Uterus (tissue), 2 donors: ENCODE measurements around the gene NUTM1.

ENCODE experiments used
- POLR2A ChIP-seq, 2 donors: fragments of 450-650 bp; IDR thresholded peaks; one replicate each; pipeline ENCODE4 v1.6.1; 2016; ENCODE audit warnings: antibody characterized with exemption in 2 of 2, mild to moderate bottlenecking in 1 of 2, moderate library complexity in 1 of 2
- TF ChIP-seq, protein P1 (sequence below), 4 experiments: fragments of 200-600 bp in 2 of 4; fragments of 450-650 bp in 2 of 4; sonication (generic) in 2 of 4; IDR thresholded peaks; one replicate each; pipeline ENCODE4 v1.5.1; 2016 to 2019; ENCODE audit warnings: antibody characterized with exemption in 4 of 4, mild to moderate bottlenecking in 2 of 4, moderate library complexity in 1 of 4

DNA sequence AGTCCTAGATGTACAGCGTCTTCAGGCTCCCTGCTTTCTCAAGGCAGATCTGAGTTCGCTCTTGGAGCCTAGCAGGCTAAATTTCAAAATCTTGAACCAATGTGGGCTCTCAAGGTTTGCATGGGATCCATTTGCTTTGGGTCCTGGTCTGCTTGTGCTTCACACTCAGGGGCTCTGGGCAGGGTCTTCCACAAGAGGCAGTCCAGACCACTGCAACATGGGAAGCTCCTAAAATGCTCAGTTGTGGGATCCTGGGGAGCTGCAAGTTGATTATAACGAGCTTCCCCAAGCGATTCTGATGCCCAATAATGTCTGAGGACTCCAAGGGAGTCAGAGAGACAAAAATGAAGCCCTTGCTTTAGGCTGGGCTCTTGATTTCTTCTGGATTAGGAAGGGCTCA lies 6.7 kb downstream of the NUTM1 start:
- TF ChIP-seq, protein P1, sequence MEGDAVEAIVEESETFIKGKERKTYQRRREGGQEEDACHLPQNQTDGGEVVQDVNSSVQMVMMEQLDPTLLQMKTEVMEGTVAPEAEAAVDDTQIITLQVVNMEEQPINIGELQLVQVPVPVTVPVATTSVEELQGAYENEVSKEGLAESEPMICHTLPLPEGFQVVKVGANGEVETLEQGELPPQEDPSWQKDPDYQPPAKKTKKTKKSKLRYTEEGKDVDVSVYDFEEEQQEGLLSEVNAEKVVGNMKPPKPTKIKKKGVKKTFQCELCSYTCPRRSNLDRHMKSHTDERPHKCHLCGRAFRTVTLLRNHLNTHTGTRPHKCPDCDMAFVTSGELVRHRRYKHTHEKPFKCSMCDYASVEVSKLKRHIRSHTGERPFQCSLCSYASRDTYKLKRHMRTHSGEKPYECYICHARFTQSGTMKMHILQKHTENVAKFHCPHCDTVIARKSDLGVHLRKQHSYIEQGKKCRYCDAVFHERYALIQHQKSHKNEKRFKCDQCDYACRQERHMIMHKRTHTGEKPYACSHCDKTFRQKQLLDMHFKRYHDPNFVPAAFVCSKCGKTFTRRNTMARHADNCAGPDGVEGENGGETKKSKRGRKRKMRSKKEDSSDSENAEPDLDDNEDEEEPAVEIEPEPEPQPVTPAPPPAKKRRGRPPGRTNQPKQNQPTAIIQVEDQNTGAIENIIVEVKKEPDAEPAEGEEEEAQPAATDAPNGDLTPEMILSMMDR (IDR thresholded peaks at IDR 0.05): no peak
- TF ChIP-seq POLR2A (IDR thresholded peaks at IDR 0.05): no peak
